AG04449 (cell line): ENCODE measurements around the gene UGT1A8.
"Not testable (repeated sequence)": the region's sequence is repeated elsewhere in the genome, so short reads cannot be mapped to it uniquely, and the experiment has no call there.

Experiments
- CTCF ChIA-PET: fragments of 350-600 bp; formaldehyde crosslinking; extraction: SDS; loops from one replicate; lab custom pipeline; 2021; ENCODE audit warnings: antibody characterized with exemption; lab: Yijun Ruan, JAX
- POLR2A ChIA-PET: fragments of 400-600, 350-600 bp; formaldehyde crosslinking; extraction: SDS; loops from one replicate; lab custom pipeline; 2020; ENCODE audit warnings: antibody characterized with exemption, inconsistent platforms; lab: Yijun Ruan, JAX
- DNase-seq: peaks from one replicate; pipeline ENCODE4 v3.0.0-alpha.2; 2010; ENCODE audit warnings: low read depth, low spot score
- H3K4me3 ChIP-seq: 2 replicates; pipeline ENCODE4 v1.5.1; 2011; ENCODE audit warnings: low read depth, mild to moderate bottlenecking, control low read depth, low read length
- TF ChIP-seq, protein P1 (sequence below): IDR thresholded peaks from one replicate; pipeline ENCODE4 v1.5.1; 2011; ENCODE audit warnings: mild to moderate bottlenecking, moderate library complexity, low read length, control low read depth, inconsistent platforms; ENCODE audit not compliant: insufficient read depth; ENCODE audit errors: missing control alignments

The UGT1A8 gene

DNA sequence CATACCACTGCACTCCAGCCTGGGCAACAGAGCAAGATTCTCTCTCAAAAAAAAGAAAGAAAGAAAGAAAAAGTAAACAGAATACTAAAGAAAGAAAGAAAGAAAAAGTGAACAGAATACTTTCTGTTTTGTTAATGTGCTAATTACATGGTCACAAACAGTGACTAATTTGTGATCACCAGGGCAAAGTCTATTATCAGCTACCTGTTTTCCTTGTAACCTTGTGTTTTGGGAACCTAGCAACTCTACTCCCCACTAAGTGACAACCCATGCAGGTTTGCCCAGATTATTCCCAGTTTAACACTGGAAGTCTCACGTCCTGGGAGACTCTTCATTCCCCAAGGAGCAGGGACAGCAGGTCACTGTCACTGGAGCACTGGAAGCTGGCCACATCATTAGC lies 37.6 kb downstream of the UGT1A8 start:
- ChIA-PET POLR2A (no interaction called here), CTCF (no interaction called here)
- no peak for DNase-seq
- TF ChIP-seq, protein P1, sequence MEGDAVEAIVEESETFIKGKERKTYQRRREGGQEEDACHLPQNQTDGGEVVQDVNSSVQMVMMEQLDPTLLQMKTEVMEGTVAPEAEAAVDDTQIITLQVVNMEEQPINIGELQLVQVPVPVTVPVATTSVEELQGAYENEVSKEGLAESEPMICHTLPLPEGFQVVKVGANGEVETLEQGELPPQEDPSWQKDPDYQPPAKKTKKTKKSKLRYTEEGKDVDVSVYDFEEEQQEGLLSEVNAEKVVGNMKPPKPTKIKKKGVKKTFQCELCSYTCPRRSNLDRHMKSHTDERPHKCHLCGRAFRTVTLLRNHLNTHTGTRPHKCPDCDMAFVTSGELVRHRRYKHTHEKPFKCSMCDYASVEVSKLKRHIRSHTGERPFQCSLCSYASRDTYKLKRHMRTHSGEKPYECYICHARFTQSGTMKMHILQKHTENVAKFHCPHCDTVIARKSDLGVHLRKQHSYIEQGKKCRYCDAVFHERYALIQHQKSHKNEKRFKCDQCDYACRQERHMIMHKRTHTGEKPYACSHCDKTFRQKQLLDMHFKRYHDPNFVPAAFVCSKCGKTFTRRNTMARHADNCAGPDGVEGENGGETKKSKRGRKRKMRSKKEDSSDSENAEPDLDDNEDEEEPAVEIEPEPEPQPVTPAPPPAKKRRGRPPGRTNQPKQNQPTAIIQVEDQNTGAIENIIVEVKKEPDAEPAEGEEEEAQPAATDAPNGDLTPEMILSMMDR = no peak
- no peak overlapping the region for H3K4me3 ChIP-seq

DNA sequence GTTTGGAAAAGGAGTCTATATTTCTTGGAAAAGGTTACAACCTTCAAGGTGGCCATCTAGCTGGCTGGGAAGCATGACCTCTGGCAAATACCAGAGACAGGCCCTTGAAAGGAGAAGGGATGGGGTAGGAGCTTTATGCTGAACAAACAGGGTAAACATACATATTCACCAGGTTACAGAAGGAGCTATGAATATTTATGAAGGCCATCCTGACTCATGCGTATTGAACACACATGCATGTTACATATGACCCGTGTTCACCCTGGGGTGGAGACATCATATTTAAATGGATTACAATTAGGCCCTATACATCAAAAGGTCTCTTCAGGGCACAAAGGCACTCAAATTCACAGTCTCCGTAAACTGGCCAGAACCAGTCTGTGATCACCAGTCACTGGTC lies 38.5 kb downstream of the UGT1A8 start:
- DNase-seq, CTCF ChIA-PET, H3K4me3 ChIP-seq, POLR2A ChIA-PET: not testable (repeated sequence)

DNA sequence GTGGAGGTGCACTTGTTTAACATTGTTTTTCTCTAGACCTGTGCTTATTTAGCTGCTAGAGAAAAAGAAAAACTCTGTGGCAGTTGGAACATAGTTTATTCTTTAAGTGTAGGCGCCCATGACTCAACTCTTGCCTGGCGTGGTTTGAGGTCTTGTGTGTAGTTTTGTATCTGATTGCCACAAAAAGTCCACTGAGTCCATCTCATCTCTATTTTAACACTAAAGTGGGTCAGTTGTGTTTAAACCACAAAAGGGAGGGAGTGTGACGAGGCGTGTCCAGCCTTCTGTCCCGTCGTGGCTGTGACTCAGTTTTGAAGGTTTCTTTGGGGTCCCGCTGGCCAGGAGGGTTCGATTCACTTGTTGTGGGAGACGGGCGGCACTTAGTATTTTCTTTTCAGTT lies 39.0 kb downstream of the UGT1A8 start:
- no peak for DNase-seq
- TF ChIP-seq, protein P1 = no peak
- H3K4me3 ChIP-seq = no peak overlapping the region
- CTCF ChIA-PET = no interaction called here
- POLR2A ChIA-PET = no interaction called here

DNA sequence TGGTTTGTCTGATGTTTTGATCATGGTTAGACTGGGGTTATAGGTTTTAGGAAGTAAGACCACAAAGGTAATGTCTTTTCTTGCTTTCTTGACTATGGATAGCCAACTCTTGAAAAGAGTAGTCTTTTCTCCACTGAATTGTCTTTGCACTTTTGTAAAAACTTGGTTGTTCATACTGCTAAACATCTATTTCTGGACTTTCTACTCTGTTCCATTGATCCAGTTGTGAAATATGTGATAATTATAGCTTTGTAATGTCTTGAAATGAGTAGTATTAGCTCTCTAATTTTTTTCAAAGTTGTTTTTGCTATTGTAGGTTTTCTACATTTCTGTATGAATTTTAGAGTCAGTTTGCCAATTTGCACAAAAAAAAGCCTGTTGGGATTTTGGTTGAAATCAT lies 41.2 kb downstream of the UGT1A8 start:
- no peak overlapping the region for H3K4me3 ChIP-seq
- no peak for DNase-seq
- CTCF ChIA-PET = no interaction called here
- POLR2A ChIA-PET = no interaction called here
- TF ChIP-seq, protein P1 = no peak

- CTCF ChIA-PET = no interaction called here
- no peak for DNase-seq
- TF ChIP-seq, protein P1 = no peak
- H3K4me3 ChIP-seq = no peak overlapping the region
- POLR2A ChIA-PET = no interaction called here
Observed at GRCh38 chr2:233663911-233664310, 46.5 kb downstream of the UGT1A8 start.

- ChIA-PET POLR2A (no interaction called here), CTCF (no interaction called here)
- TF ChIP-seq, protein P1 = no peak
- H3K4me3 ChIP-seq = no peak overlapping the region
- no peak for DNase-seq
Observed at GRCh38 chr2:233668605-233669260, 51.3 kb downstream of the UGT1A8 start.
